ENCODE data around the gene AAK1.

- no peak for TF ChIP-seq CTCF (IDR thresholded peaks at IDR 0.05; ENCODE audit: poor library complexity, severe bottlenecking)
- no peak for TF ChIP-seq EP300 (conservative IDR thresholded peaks at IDR 0.05; ENCODE audit: poor library complexity, severe bottlenecking)
- no peak for TF ChIP-seq REST (IDR thresholded peaks at IDR 0.05; ENCODE audit: borderline replicate concordance)
- TF ChIP-seq EZH2 (IDR thresholded peaks at IDR 0.05; ENCODE audit: borderline replicate concordance, insufficient read depth, low read length, poor library complexity, severe bottlenecking) = no peak
- TF ChIP-seq TAF1 (IDR thresholded peaks at IDR 0.05; ENCODE audit: low read depth) = no peak
- TF ChIP-seq SMC3 (conservative IDR thresholded peaks at IDR 0.05; ENCODE audit: poor library complexity) = no peak
- TF ChIP-seq MXI1 (conservative IDR thresholded peaks at IDR 0.05; ENCODE audit: poor library complexity, severe bottlenecking) = no peak
- no peak for TF ChIP-seq POLR2AphosphoS5 (IDR thresholded peaks at IDR 0.05)
- TF ChIP-seq RAD21 (conservative IDR thresholded peaks at IDR 0.05) = no peak
Measured at GRCh38 chr2:69483696-69484095, 159.8 kb downstream of the AAK1 start.

Measured in neural cell (in vitro differentiated cells).